ENCODE data around the gene ADAR. TPM values are rescaled to one million over a fixed set of nuclear protein-coding genes. Genes with fewer than 3 reads are reported as not detected.

ADAR gene
- polyA plus RNA-seq, 4 donors = 132 to 153 (median 142) TPM

DNA sequence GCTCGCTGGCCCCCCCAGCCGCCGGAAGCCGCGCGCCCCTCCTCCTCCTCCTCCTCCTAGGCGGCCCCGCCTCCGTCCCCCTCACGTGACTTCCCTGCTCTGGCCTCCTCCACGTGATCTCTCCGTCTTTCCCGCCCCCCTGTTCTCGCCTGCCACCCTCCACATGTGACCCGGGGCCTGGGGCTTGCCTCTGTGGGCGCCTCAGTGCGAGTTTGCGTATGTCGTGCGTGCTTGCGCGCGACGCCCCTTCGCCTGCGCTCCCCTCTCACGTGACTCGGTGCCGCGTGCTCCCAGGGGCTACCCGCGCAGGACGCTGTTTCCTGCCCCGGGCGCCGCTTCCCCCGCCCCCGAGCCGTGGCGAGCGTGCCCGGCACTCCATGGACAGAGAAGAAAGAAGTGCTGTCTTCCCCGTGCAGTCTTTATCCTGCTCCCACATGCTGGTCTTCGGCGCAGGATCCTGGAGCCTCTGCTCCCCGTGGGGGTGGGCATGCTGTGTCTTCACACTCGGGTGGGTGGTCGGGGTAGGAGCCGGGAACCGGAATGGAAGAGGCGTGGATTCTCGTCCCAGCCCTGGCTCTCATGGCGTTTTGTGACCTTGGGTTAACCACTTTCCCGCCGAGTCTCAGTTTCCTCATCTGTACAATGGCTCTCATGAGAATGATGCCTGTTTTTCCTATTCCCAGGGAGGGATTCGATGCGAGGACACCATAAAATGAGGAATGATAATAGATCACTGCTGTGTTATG lies 49.1 kb downstream of the ADAR start:
- peak; percentile 91 to 96 (median 95) for DNase-seq (ENCODE audit: low read depth in 4 of 4, low spot score in 2 of 4)

DNA sequence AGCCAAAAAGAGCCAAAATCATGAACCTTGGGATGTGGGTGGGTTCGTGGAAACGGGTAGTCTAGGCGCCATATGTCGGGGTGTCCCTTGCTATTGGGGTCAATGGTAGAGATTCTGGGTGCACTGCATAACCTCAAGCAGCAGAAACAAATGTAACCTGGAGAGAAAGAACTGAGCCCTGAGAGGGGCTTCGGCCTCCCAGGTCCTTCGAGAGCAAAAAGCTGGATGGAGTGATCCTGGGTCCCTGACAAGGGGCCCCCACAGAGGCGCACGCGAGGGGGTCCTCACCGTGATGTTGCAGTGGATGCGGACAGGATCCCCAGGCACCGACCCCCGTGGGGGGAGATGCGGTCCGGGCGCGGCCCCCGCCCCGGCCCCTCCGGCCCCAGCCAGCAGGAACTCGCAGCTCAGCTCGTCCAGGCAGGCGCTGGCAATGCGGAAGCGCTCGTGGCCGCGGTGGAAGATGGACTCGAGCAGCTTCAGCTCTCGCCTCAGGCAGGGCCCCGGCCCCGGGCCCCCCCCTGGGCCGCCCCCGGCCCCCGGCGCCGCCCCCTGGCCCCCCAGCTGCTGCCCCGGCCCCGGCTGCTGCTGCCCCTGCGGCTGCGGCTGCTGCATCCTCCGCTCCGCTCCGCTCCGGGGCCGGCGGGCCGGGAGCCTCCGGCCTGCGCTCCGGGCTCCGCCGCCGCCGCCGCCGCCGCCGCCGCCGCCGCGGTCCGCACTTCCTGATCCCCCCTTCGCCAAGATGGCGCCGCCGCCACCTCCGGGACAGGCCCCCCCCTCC lies 49.9 kb downstream of the ADAR start, which contains the start of gene UBE2Q1:
Gene UBE2Q1, minus strand, starts transcription at position 724 of the 781 bp plus-strand sequence. Its CDS starts 109 bp downstream, at position 615.
- DNase-seq (ENCODE audit: low read depth in 4 of 4, low spot score in 2 of 4) = no peak

DNA sequence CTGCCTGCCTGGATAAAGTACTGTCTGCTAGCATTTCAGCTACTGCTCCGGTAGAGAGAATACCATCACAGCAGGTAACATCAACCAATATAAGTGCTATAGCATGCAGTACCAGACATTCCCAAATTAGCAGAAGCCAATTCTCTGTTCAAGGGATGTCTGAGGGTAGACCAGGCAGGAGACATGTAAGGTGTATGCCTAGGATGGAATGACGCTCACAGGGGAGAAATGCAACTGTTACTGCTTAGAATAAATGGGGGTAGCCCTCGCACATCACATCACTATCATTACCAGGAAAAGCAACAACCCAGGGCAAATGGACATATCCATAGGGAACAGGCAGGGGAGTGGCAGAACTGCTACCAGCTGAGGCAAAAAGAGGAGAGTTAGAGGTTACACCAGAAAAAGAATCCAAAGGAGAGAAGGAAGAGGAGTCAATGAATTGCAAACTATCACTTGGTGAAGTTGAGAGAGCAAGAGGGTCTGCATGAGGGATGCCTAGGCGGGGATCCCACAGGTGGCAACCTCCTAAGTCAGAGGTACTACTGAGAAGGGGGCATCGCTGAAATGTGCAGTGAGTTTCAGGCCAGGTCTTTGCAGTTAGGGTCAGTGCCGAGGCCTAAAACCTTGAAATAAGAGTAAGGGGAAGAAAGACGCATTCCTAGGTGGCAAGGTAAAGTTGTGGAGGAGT lies 50.6 kb downstream of the ADAR start:
- no peak for DNase-seq (ENCODE audit: low read depth in 4 of 4, low spot score in 2 of 4)

DNA sequence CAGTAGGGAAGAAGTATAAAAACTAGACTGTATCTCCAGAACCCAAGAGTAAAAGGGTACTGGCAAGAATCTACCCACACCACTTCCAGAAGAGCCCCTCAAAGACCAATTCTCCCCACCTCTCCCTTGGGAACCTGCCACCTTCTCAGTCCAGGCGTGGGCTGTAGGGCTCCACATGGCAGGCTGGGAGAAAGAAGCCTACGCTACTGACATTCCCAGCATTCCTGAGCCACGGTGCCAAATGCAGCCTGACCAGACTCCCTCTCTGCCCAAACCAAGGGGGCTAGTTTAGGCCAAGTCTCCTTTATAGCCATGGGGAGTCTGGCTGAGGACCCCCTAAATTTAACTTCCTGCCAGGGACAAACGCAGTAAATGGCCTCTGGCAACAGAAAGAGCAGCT lies 51.6 kb downstream of the ADAR start:
- no peak for DNase-seq (ENCODE audit: low read depth in 4 of 4, low spot score in 2 of 4)

DNA sequence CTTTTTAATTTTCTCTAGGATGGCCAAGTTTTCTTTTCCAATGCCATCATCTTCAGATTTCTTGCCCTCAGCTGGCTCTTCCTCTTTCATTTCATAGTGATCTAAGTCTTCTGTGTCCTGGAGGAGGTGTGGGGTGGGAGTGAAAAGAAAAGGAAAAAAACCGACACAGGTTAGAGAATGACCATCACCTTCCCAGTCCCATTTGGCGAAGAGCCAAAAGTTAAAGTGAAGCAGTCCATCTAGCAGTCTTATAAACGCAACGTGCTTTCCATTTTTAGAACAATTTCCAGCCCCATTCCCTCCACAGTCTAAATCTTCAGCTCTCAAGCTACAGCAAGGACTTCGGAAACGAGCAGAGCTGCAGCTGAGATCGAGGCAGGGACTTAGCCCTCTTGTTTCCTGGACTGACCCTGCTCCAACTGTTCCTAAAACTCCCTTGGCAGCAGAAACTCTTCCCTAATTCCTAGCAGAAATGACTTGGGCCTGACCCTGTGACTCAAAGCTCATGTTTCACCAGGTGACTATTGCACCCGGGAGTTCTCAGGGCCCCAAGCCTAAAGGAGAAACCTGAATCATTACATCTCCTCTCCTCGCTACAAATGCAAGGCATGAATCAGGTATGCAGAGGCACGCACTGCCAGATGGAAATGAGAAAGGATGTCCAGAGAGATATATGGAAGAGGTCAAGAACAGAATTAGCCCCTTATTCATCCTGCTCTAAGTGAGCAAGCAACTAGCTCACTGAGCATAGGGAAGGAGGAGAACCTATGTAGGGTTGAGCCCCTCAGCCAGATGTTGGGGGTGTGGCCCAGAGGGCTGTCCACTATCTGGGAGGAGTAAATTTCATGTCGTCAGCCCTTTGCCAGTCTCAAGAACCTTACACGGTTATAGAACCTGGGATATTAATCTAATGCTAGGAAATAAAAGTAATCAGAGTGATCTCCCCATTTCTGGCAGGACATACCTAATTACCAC lies 54.6 kb downstream of the ADAR start:
- no peak for DNase-seq (ENCODE audit: low read depth in 4 of 4, low spot score in 2 of 4)

DNA sequence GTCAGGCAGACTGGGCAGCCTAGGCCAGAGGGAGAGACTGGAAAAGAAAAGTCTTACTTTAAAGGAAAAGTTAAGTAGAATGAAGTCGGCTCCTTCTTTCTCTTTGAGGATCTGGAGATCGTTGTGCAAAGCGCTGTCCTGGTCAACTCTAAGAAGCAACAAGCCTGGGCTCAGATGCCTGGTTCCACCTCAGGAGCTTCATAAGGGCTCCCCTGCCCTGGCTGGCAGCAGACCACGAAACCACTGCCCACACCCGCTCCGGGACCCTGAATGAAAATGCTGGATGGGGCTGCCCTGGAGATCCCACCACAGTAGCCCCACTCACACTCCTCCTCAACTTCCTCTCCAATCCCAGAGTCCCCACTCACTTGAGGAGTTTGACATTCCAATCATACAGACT lies 56.0 kb downstream of the ADAR start:
- no peak for DNase-seq (ENCODE audit: low read depth in 4 of 4, low spot score in 2 of 4)

DNA sequence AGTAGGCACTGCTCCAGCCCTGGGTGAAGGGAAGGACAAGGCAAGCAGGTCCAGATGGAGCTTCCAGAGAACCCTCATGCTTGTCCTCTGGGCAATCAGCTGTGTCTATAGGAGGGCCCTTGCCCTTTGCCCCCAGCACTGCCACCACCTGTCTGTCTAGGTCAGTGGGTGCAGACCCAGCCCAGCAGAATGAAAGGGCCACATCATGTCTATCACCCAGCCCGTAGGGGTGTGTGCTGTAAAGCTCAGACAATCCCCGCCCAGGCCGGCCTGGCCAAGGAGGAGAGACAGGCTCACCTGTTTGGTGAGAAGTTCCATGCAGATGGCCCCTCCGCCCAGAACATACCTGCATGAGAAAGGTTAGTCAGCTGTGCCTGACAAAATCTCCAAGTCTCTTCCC lies 56.5 kb downstream of the ADAR start:
- no peak for DNase-seq (ENCODE audit: low read depth in 4 of 4, low spot score in 2 of 4)

DNA sequence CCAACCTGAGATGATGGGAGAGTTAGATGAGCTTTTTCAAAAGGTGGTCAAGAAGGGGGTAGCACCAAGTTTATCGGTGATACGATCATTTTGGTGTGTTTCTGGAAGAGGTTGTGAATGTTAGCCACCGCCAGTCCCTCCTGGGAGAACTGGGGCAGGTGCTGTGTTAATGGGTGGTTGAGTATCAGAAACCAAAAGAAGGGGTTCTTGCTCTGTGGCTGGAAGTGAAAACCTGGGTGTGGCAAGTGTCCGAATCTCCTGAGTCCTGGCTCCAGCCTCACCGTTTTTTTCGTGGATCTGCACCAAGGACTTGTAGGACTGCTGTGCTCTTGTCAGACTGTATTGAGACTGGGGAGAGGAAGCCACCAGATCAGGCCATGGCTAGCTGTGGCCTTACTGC lies 57.3 kb downstream of the ADAR start:
- no peak for DNase-seq (ENCODE audit: low read depth in 4 of 4, low spot score in 2 of 4)

DNA sequence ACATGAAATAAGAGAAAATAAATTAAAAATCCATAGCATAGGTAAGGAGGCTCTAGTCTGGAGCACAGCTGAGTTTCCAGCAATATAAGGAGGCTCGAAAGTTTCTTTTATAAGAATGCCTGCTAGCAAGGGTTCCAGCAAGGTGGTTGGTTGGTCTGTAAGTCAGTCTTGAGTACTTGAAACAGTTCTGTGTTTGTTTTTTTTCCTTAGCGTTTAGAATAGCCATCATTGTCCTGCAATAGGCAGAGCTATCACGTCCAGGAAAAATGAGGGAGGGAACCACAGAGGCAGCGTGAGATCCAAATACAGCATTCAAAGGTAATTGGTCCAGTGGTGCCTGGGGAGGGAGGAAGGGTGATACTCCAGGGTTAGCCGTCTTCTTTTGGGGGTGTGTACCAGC lies 57.9 kb downstream of the ADAR start:
- DNase-seq (ENCODE audit: low read depth in 4 of 4, low spot score in 2 of 4) = no peak

DNA sequence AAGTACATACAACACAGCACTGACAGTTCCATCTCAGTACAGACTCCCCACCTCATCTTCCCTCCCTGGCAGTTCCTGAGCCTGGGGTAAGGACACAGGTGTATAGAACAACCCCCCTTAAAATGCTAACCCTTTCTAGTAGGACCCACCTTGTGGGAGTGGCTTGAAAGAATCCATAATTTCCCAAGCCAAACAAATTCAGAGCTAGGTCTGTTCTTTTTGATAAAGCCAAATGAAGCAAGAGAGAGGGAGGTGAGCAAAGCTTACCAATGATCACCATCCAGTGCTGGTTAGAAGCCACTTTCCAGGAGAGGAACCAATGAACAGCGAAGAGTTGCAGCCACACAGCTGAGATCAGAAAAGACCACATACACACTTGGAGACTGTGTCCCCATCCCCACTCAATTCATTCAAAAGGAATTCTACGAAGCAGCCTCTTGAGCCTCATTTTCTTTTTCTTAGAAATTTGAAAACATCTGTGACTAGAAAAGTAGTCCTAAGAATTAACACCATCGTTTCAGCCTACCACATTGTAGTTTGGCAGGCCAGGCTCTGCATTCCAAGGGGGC lies 58.7 kb downstream of the ADAR start:
- no peak for DNase-seq (ENCODE audit: low read depth in 4 of 4, low spot score in 2 of 4)

DNA sequence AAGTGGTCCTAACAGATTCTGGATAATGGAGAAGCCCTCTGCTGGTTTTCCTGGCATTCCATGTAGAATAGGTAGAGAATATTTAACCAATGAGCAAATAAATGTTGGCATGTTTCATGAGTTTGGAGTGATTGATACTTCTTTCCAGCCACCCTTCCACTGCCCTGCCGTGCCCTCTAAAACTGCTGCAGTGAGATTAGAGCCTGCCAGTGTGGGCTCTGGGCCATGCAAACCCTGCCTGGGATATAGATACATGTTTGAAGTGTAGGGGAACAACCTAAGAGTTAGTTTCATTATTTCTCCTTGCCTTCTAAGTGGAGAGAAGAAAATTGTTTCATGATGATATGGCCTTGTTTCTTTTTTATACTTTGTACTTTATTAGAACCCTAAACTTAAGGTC lies 60.0 kb downstream of the ADAR start:
- no peak for DNase-seq (ENCODE audit: low read depth in 4 of 4, low spot score in 2 of 4)

DNA sequence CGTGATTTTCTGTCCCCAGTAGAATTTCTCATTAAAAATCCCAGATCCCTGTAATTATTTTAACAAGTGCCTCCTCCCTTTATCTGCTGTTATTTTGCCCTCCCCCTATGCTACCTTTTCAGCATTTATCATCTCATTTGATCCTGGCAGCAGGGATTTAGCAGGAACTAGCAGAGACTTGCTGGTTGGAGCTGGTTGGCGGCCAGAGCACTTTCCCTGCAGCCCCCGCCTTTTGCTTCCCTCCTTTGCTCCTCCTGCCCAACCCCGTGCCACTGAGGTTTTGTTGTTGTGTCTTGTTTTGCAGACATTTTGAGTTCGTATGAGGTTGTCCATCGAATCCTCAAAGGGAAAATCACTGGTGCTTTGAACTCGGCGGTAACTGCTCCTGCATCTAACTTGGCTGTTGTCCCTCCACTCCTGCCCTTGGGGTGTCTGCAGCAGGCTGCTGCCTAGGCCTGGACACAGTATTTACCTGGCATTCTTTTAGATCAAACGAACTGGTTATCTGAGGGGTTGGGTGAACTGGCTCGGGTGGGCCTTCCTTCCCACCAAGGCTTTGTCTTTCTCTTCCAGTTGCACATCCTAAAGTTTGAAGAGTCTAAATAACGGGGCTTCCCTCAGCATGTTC lies 60.8 kb downstream of the ADAR start:
- DNase-seq (ENCODE audit: low read depth in 4 of 4, low spot score in 2 of 4) = no peak

DNA sequence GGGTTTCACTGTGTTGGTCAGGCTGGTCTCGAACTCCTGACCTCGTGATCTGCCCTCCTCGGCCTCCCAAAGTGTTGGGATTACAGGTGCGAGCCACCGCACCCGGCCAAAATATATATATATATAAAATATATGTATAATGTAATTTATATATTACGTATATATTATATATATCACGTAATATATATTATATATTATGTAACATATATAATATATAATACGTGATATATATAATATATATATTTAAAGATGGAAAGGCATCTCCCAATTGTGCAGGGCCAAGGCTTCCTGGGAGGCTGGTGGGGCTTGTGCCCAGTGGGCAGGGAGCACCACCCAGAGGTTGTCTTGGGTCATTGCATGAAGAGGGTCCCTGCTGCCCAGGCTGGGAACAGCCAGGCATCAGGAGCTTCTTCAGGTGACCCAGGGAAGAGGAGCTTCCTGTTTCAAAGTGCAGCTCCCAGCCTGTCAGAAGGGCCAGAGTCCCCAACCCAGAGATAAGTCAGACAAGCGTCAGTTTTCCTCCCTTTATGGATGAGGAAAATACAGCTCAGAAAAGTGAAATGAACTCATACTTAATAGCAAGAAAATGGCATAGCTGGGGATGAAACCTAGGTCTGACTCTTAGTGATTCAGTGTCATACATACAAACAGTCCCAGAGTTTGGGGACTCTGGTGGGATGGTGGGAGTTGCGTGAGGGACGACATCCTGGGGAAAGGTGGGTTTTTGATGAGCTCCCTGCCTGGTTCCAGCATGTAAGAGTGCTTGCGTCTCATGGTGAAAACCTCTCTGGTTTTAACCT lies 61.5 kb downstream of the ADAR start:
- no peak for DNase-seq (ENCODE audit: low read depth in 4 of 4, low spot score in 2 of 4)

DNA sequence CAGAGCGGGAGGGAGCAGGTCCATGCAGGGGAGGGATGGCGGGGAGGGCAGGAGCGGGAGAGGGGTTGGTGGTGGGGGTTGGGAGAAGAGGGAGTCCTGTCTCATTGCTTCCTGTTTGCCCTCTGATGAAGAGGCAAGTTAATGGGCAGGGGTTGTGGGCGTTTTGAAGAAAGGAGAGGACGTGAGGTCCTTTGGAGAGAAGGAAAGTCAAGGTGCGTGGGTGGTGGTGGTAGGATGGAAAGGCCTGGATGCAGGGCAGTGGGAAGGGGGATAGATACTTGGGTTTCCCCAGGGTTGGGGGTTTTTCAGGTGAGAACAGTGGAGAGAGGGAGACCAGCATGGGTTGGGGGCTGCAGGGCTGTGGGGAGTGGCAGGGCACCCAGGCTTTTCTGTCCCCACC lies 66.8 kb downstream of the ADAR start:
- DNase-seq (ENCODE audit: low read depth in 4 of 4, low spot score in 2 of 4) = no peak

DNA sequence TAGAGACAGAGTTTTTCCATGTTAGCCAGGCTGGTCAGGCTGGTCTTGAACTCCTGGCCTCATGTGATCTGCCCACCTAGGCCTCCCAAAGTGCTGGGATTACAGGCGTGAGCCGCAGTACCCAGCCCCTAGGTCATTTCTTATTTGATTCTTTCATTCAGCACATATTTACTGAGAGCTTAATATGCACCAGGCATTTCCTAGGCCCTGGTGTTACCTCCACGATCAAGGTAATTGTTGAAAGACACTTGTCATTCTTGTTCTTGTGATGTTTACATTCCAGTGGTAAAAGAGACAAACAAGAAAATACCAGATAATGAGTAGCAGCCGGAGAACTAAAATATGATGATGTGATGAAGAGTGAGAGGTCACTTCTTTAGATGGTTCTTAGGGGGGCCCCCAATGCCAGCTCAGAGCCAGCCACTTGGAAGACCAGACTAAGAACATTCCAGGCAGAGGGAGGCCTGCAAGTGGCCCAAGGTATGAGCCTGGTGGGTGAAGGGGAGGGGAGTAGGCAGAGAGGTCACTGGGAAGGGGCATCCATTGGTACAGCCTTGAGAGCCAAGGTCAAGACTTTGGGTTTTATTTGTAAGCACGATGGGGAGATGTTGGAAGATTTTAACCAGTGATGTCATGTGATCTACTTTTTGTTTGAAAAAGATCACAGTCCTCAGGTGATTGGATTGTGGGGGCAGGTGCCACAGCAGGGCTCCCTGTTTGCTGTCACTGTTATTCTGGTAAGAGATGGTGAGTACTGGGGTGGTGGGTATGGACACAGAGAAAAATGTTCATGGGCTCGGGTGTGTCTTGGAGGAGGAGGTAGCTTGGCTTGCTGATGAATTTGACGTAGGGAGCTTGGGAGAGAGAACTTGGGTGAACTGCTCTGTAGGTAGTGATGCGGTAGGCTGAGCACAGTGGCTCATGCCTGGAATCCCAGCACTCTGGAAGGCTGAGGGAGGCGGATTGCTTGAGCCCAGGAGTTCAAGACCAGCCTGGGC lies 68.2 kb downstream of the ADAR start:
- DNase-seq (ENCODE audit: low read depth in 4 of 4, low spot score in 2 of 4) = no peak

DNA sequence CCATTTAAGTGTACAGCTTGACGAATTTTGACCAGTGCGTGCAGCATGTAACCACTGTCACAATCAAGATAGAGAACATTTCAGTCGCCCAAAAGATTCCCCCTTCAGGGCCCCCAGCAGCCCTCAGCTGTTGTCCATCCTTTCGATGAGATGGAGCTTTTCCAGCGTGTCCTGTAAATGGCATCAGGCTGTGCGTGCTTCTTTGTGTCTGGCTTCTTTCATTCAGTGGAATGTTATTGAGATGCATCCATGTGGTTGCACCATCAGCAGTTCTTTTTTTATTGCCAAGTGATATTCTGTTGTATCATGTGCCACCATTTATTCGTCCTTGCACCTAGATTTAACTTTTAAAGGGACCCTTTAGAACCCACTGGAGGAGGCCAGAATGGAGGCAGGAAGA lies 71.4 kb downstream of the ADAR start:
- DNase-seq (ENCODE audit: low read depth in 4 of 4, low spot score in 2 of 4) = no peak
